ENCODE results near the gene UBE2G1. TPM values are rescaled to one million over a fixed set of nuclear protein-coding genes. Genes with fewer than 3 reads are reported as not detected.

The UBE2G1 gene
- total and polyA plus RNA-seq, 10 of the 15 experiments (the other 5 are each of a cell fraction or from before 2014, with no cell fraction given): 24.4 to 139 (median 77.4) TPM

GRCh38 chr17:4407216-4407615 is 40.7 kb upstream of the UBE2G1 start:
- Histone ChIP-seq H3K9ac (ENCODE audit: control insufficient read depth, insufficient read depth, low read length) (no peak overlapping the region), H4K20me1 (ENCODE audit: control insufficient read depth, insufficient read depth) (no peaks in the 10 kb centered on the region), H2AFZ (ENCODE audit: control insufficient read depth, low read depth, low read length) (no peak overlapping the region), H3K36me3 (ENCODE audit: control insufficient read depth in 2 of 2, insufficient read depth in 2 of 2, low read length in 1 of 2) (no peaks in the 10 kb centered on the region), H3K27me3 (replicated peaks in 1 of 2; ENCODE audit: control insufficient read depth in 2 of 2, insufficient read depth in 2 of 2, low read length in 1 of 2) (no peaks in the 10 kb centered on the region), H3K27ac (ENCODE audit: control insufficient read depth, insufficient read depth) (no peak overlapping the region), H3K9me3 (replicated peaks; ENCODE audit: control insufficient read depth, insufficient read depth, low read length) (no peaks in the 10 kb centered on the region), H3K4me2 (ENCODE audit: control insufficient read depth, insufficient read depth) (no peak overlapping the region), H3K4me3 (no peak overlapping the region), H3K79me2 (ENCODE audit: control insufficient read depth, insufficient read depth, low read length) (no peaks in the 10 kb centered on the region), H3K4me1 (ENCODE audit: control insufficient read depth, insufficient read depth, low read length) (peaks cover 5% of the 10 kb centered on the region)
- BruUV-seq (replicated peaks): no TSS peak
- ATAC-seq (no peak), DNase-seq (ENCODE audit: low read depth, low spot score) (no peak), FAIRE-seq (no peak)
- RAD21 ChIA-PET (ENCODE audit: unreplicated experiment): interaction anchor here (2.1 kb wide), 2 partner anchors 8 to 191 kb away, joined by 5 to 11 read pairs; no protein-coding TSS in a partner anchor
- POLR2A ChIA-PET: interaction anchor here (0.7 to 1.3 kb wide), 2 partner anchors 8 to 48 kb away, joined by 4 read pairs; no protein-coding TSS in a partner anchor
- TF ChIP-seq SMC3 (IDR thresholded peaks at IDR 0.05; ENCODE audit: borderline replicate concordance, low read length) (no peak), CREB1 (IDR thresholded peaks at IDR 0.05; ENCODE audit: low read depth) (no peak), NRF1 (conservative IDR thresholded peaks at IDR 0.05; ENCODE audit: low read depth, low read length) (no peak)
- CTCF ChIA-PET: interaction anchor here (0.6 to 5.1 kb wide), 6 partner anchors 11 to 191 kb away, joined by 3 to 44 read pairs (median 4); no protein-coding TSS in a partner anchor
- in situ Hi-C loops (cut with MboI): no loop called here
- SMC1A ChIA-PET (ENCODE audit: uncharacterized antibody, unreplicated experiment): interaction anchor here (0.5 to 5.0 kb wide), 4 partner anchors 28 to 201 kb away, joined by 3 to 32 read pairs (median 4); no protein-coding TSS in a partner anchor
- intact Hi-C loops (cut with micrococcal nuclease; ENCODE audit: unreplicated experiment): no loop called here
- 64% methylated on average over 7 of the region's 7 CpGs for WGBS (ENCODE audit: insufficient coverage, insufficient replicate concordance, low lambda C conversion rate, missing lambda C conversion rate)

- no peaks in the 10 kb centered on the region for H3K36me3 ChIP-seq (ENCODE audit: control insufficient read depth in 2 of 2, insufficient read depth in 2 of 2, low read length in 1 of 2)
- in situ Hi-C loops (cut with MboI) (no loop called here), intact Hi-C loops (cut with micrococcal nuclease; ENCODE audit: unreplicated experiment) (no loop called here)
- no peaks in the 10 kb centered on the region for H4K20me1 ChIP-seq (ENCODE audit: control insufficient read depth, insufficient read depth)
- H2AFZ ChIP-seq (ENCODE audit: control insufficient read depth, low read depth, low read length): no peak overlapping the region
- no peak for ATAC-seq
- BruUV-seq (replicated peaks): no TSS peak
- no peak for DNase-seq (ENCODE audit: low read depth, low spot score)
- no peak overlapping the region for H3K4me3 ChIP-seq
- no peak for FAIRE-seq
- no peak overlapping the region for H3K4me2 ChIP-seq (ENCODE audit: control insufficient read depth, insufficient read depth)
- H3K9me3 ChIP-seq (replicated peaks; ENCODE audit: control insufficient read depth, insufficient read depth, low read length): no peaks in the 10 kb centered on the region
- 89% methylated on average over 10 of the region's 10 CpGs for WGBS (ENCODE audit: insufficient coverage, insufficient replicate concordance, low lambda C conversion rate, missing lambda C conversion rate)
- H3K4me1 ChIP-seq (ENCODE audit: control insufficient read depth, insufficient read depth, low read length): peaks cover 5% of the 10 kb centered on the region
- H3K9ac ChIP-seq (ENCODE audit: control insufficient read depth, insufficient read depth, low read length): no peak overlapping the region
- RAD21 ChIA-PET (ENCODE audit: unreplicated experiment): interaction anchor here (0.8 to 2.9 kb wide), 7 partner anchors 8 to 207 kb away, joined by 3 to 21 read pairs (median 5); no protein-coding TSS in a partner anchor
- TF ChIP-seq ZNF622 (IDR thresholded peaks at IDR 0.05) (no peak), EZH2 (IDR thresholded peaks at IDR 0.05; ENCODE audit: borderline replicate concordance, control insufficient read depth, low read depth, low read length) (no peak), MTA2 (IDR thresholded peaks at IDR 0.05; ENCODE audit: low read depth) (no peak), RAD21 (IDR thresholded peaks at IDR 0.05; ENCODE audit: insufficient read depth, low read depth, low read length) (0 out of 2 replicates have a peak, but pooled peaks have one; percentile 17)
- H3K79me2 ChIP-seq (ENCODE audit: control insufficient read depth, insufficient read depth, low read length): no peaks in the 10 kb centered on the region
- H3K27ac ChIP-seq (ENCODE audit: control insufficient read depth, insufficient read depth): no peak overlapping the region
- POLR2A ChIA-PET: interaction anchor here (1.1 to 1.3 kb wide), 2 partner anchors 32 to 47 kb away, joined by 4 read pairs; no protein-coding TSS in a partner anchor
- CTCF ChIA-PET: interaction anchor here (0.7 to 5.1 kb wide), 10 partner anchors 10 to 494 kb away, joined by 3 to 44 read pairs (median 4); no protein-coding TSS in a partner anchor
- H3K27me3 ChIP-seq (replicated peaks in 1 of 2; ENCODE audit: control insufficient read depth in 2 of 2, insufficient read depth in 2 of 2, low read length in 1 of 2): no peaks in the 10 kb centered on the region
- SMC1A ChIA-PET (ENCODE audit: uncharacterized antibody, unreplicated experiment): interaction anchor here (0.6 to 5.0 kb wide), 6 partner anchors 11 to 205 kb away, joined by 3 to 32 read pairs (median 4); no protein-coding TSS in a partner anchor
Observed at GRCh38 chr17:4406386-4406785, 39.9 kb upstream of the UBE2G1 start.
